Naive B cell (primary cell): ENCODE results near the gene COX10. TPM values are rescaled to one million over a fixed set of nuclear protein-coding genes. Genes with fewer than 3 reads are reported as not detected.
A peak's percentile ranks its signal among the peaks of the same experiment; 100 is the strongest.

Source experiments
- ATAC-seq, 2 donors: fragments of 150-1000 bp; cut with Tn5 transposase; 2 replicates each; pipeline ENCODE4 v1.10.0; 2021; ENCODE audit warnings: low read depth in 2 of 2, mild to moderate bottlenecking in 2 of 2, moderate library complexity in 2 of 2
- DNase-seq: peaks from one replicate; pipeline ENCODE4 v3.0.0; 2022
- H3K27ac Mint-ChIP-seq, 6 donors: one replicate each; pipeline ENCODE4 v1.8.0; 2020 to 2022; ENCODE audit warnings: mild to moderate bottlenecking in 6 of 6, mixed read lengths in 6 of 6, moderate library complexity in 5 of 6, inconsistent platforms in 2 of 6
- H3K27me3 Mint-ChIP-seq, 3 donors: one replicate each; pipeline ENCODE4 v1.8.0; 2021 to 2022; ENCODE audit warnings: mixed read lengths in 3 of 3, mild to moderate bottlenecking in 1 of 3
- H3K36me3 Mint-ChIP-seq, 2 donors: one replicate each; pipeline ENCODE4 v1.8.0; 2020 to 2022; ENCODE audit warnings: mixed read lengths in 2 of 2, inconsistent platforms in 1 of 2, mild to moderate bottlenecking in 1 of 2
- H3K4me1 Mint-ChIP-seq, 3 donors: one replicate each; pipeline ENCODE4 v1.8.0; 2020 to 2022; ENCODE audit warnings: mixed read lengths in 3 of 3, inconsistent platforms in 1 of 3, mild to moderate bottlenecking in 1 of 3, moderate library complexity in 1 of 3
- H3K4me3 Mint-ChIP-seq, 8 donors: one replicate each; pipeline ENCODE4 v1.8.0; 2020 to 2022; ENCODE audit warnings: mild to moderate bottlenecking in 8 of 8, mixed read lengths in 8 of 8, moderate library complexity in 8 of 8, inconsistent platforms in 2 of 8
- H3K9me3 Mint-ChIP-seq, 7 donors: one replicate each; pipeline ENCODE4 v1.8.0; 2020 to 2022; ENCODE audit warnings: mixed read lengths in 7 of 7, mild to moderate bottlenecking in 5 of 7, inconsistent platforms in 2 of 7, moderate library complexity in 1 of 7
- polyA plus RNA-seq, 6 donors: library from polyadenylated mRNA; unstranded; fragments of 300-500 nt; fragmentation: Illumina TruSeq; gene quantifications; one replicate each; pipeline ENCODE4 v1.2.3, GENCODE V29; 2021; ENCODE audit warnings: low read depth in 6 of 6

Gene COX10
- polyA plus RNA-seq, 6 donors from 2014 or later: 16.7 to 30.8 (median 20.8) TPM

GRCh38 chr17:14086189-14086588, 16.9 kb downstream of the COX10 start:
- H3K4me3 Mint-ChIP-seq: no peak overlapping the region
- DNase-seq (no peak), ATAC-seq (no peak)
- no peaks in the 10 kb centered on the region for H3K9me3 Mint-ChIP-seq
- H3K27me3 Mint-ChIP-seq: no peaks in the 10 kb centered on the region
- H3K36me3 Mint-ChIP-seq: peaks cover 15 to 18% of the 10 kb centered on the region in 2 donors
- H3K27ac Mint-ChIP-seq: no peak overlapping the region
- peaks cover 3 to 29% (median 11%) of the 10 kb centered on the region in 3 donors for H3K4me1 Mint-ChIP-seq

- ATAC-seq (no peak), DNase-seq (no peak)
- no peaks in the 10 kb centered on the region for H3K27me3 Mint-ChIP-seq
- no peak overlapping the region for H3K4me3 Mint-ChIP-seq
- no peaks in the 10 kb centered on the region for H3K9me3 Mint-ChIP-seq
- peak overlapping the region in 1 of 6 donors; percentile 53 for H3K27ac Mint-ChIP-seq
- H3K4me1 Mint-ChIP-seq: peaks cover 4 to 21% (median 6%) of the 10 kb centered on the region in 3 donors
- H3K36me3 Mint-ChIP-seq: peaks cover 7 to 9% of the 10 kb centered on the region in 2 donors
Measured at GRCh38 chr17:14089179-14089578, 19.9 kb downstream of the COX10 start.

DNA sequence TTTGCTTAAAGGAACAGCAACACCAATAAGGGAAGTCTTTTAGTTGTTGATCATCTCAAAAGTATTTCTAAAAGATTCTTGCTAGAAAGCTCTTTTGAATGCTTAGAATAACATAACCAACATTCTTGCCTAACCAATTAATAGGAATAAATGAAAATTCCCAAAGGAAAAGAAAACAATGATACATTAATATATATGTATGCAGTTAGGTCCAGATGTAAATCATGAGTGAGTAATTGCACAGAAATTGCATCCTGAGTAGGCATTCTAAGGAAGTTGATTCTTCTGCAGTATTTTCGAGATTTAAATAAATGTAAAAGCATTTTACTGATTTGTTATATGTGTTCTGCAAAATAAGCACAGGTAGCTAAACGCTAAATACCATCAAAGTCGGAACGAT, 22.1 kb downstream of the COX10 start:
- H3K4me1 Mint-ChIP-seq: peaks cover 3 to 28% (median 14%) of the 10 kb centered on the region in 3 donors
- ATAC-seq (no peak), DNase-seq (no peak)
- no peak overlapping the region for H3K27ac Mint-ChIP-seq
- no peak overlapping the region for H3K4me3 Mint-ChIP-seq
- no peaks in the 10 kb centered on the region for H3K9me3 Mint-ChIP-seq
- H3K27me3 Mint-ChIP-seq: no peaks in the 10 kb centered on the region
- H3K36me3 Mint-ChIP-seq: peaks cover 7 to 9% of the 10 kb centered on the region in 2 donors

DNA sequence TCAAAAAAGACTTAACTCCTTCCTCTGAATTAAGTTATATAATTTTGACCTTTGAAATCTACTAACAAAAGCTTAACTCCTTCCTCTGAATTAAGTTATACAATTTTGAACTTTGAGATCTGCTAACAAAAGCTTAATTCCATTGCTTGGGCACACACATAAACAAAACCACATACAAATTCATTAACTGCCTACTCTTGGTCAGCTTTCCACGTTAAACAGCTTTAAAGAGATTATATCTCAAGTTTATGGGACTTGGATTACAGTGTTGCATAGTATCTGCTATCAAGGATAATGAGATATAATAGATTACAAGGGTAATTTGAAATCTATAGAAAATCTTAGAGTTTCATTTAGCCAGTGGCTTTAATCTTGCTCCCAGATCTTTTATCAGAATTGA, 23.5 kb downstream of the COX10 start:
- H3K4me1 Mint-ChIP-seq: peaks cover 6 to 18% (median 14%) of the 10 kb centered on the region in 3 donors
- no peak overlapping the region for H3K27ac Mint-ChIP-seq

GRCh38 chr17:14094676-14095601, 25.6 kb downstream of the COX10 start:
- Mint-ChIP-seq H3K27ac (peak overlapping the region in 1 of 6 donors; percentile 81), H3K4me3 (no peak overlapping the region), H3K4me1 (peaks cover 6 to 11% (median 8%) of the 10 kb centered on the region in 3 donors), H3K27me3 (no peaks in the 10 kb centered on the region), H3K9me3 (no peaks in the 10 kb centered on the region), H3K36me3 (no peaks in the 10 kb centered on the region)
- no peak for ATAC-seq
- no peak for DNase-seq

More for the DNA sequence above, 23.5 kb downstream of the COX10 start:
- H3K27me3 Mint-ChIP-seq: no peaks in the 10 kb centered on the region
- no peak for DNase-seq
- no peaks in the 10 kb centered on the region for H3K36me3 Mint-ChIP-seq
- H3K9me3 Mint-ChIP-seq: no peaks in the 10 kb centered on the region
- ATAC-seq: no peak
- H3K4me3 Mint-ChIP-seq: no peak overlapping the region

DNA sequence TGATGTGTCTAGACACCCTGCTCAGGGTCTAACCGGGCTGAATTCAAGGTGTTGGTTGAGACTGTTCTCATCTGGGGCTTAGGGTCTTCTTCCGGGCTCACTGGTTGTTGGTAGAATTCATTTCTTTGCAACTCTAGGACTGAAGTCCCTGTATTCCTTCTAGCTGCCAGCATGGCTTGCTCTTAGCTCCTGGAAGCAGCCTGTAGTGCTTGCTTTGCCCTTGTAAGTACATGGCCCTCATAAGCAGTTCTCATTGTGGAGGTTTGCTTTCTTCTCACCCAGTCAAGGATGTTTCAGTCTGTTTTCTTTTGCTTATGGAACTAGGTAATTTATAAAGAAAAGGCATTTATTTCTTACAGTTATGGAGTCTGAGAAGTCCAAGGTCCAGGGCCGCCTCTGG, 26.3 kb downstream of the COX10 start:
- H3K4me1 Mint-ChIP-seq: peaks cover 6 to 10% (median 6%) of the 10 kb centered on the region in 3 donors
- H3K9me3 Mint-ChIP-seq: no peaks in the 10 kb centered on the region
- ATAC-seq: no peak
- no peaks in the 10 kb centered on the region for H3K36me3 Mint-ChIP-seq
- H3K4me3 Mint-ChIP-seq: no peak overlapping the region
- DNase-seq: no peak
- H3K27ac Mint-ChIP-seq: no peak overlapping the region
- no peaks in the 10 kb centered on the region for H3K27me3 Mint-ChIP-seq

DNA sequence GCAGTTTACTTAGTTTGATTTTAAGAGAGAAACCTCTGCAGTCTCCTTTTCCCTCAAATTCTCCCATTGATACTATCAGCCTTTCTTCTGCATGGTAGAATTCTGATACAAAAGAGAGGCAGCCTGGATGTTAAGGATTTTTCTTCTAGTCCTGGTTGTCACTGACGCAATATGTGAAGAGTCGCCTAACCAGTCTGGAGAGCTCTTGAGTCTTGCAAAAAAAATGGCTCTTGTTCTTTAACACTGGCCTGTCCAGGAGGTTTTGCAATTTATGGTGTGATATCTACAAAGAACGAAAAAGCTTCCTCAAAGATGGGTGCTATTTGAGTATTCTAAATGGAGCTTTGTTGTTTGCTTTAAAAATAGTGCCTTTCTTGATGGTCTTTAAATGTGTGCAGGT, 28.9 kb downstream of the COX10 start:
- no peak overlapping the region for H3K27ac Mint-ChIP-seq
- DNase-seq (no peak), ATAC-seq (no peak)
- H3K4me3 Mint-ChIP-seq: no peak overlapping the region
- H3K4me1 Mint-ChIP-seq: peaks cover 6 to 10% (median 6%) of the 10 kb centered on the region in 3 donors
- H3K36me3 Mint-ChIP-seq: peaks cover 0 to 4% of the 10 kb centered on the region in 2 donors
- no peaks in the 10 kb centered on the region for H3K27me3 Mint-ChIP-seq
- no peaks in the 10 kb centered on the region for H3K9me3 Mint-ChIP-seq

DNA sequence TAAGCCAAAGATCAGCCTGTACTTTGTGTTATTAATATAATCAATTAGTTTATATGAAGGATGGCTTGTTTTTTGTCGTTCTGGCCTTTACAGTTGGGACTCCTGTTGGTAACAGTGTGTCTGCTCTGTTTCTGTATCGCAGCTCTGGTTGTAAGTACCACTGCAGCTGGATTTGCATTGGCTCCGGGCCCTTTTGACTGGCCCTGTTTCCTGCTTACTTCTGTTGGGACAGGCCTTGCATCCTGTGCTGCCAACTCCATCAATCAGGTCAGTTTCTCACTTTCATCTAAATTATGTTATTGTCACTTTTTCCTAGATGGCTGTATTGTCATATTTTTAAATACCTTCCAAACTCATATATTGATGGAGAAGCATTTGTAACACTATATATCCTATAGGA, 32.7 kb downstream of the COX10 start:
- H3K27me3 Mint-ChIP-seq: no peaks in the 10 kb centered on the region
- no peak for ATAC-seq
- H3K27ac Mint-ChIP-seq: no peak overlapping the region

DNA sequence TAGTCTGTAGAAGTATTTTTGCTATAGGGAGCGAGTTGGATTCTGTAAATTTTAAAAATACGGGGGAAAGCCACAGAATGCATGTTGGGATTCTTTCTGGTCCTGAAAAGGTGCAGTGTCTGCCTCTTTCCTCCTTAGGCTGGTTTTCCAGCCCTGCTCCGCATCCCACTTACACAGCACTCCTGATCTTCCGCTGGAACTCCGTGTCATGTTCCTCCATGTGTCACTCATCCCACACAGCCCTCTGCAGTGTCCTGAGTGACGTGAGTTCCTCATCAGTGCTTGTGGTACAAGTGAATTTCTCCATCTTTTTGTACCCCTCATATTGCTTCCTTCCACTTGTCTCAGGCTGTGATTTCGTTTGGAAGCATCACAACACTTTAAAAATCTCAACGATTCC, 34.5 kb downstream of the COX10 start:
- H3K4me1 Mint-ChIP-seq: peaks cover 4 to 18% (median 14%) of the 10 kb centered on the region in 3 donors
- no peak overlapping the region for H3K4me3 Mint-ChIP-seq
- peaks cover 9 to 11% of the 10 kb centered on the region in 2 donors for H3K36me3 Mint-ChIP-seq
- H3K27me3 Mint-ChIP-seq: no peaks in the 10 kb centered on the region
- ATAC-seq (no peak), DNase-seq (no peak)
- H3K9me3 Mint-ChIP-seq: no peaks in the 10 kb centered on the region
- peak overlapping the region in 1 of 6 donors; percentile 15 for H3K27ac Mint-ChIP-seq

More for the DNA sequence above, 32.7 kb downstream of the COX10 start:
- no peak for DNase-seq
- no peak overlapping the region for H3K4me3 Mint-ChIP-seq
- no peaks in the 10 kb centered on the region for H3K9me3 Mint-ChIP-seq
- H3K4me1 Mint-ChIP-seq: peaks cover 0 to under 1% (median 0%) of the 10 kb centered on the region in 3 donors
- H3K36me3 Mint-ChIP-seq: peaks cover 0 to 4% of the 10 kb centered on the region in 2 donors

DNA sequence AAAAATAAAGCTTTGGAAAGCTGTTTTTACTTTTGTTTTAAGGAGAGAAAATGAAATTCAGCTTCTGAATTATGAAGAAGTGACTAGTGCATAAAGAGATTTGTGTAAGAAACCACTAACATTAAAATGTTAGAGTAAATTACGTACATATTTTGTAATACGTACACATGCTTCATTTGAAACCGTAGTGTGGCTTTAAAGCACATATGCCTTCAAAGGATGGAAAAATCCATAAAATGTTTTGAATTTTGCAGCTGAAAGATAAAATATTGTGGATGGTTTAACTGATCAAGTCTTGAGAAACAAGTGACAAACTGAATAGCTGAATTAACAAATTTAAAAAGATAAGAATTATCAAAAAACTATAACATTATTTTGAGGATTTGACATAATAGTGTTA, 35.4 kb downstream of the COX10 start:
- ATAC-seq (no peak), DNase-seq (no peak)
- peaks cover 4 to 18% (median 14%) of the 10 kb centered on the region in 3 donors for H3K4me1 Mint-ChIP-seq
- no peak overlapping the region for H3K27ac Mint-ChIP-seq
- peaks cover 9 to 11% of the 10 kb centered on the region in 2 donors for H3K36me3 Mint-ChIP-seq
- H3K27me3 Mint-ChIP-seq: no peaks in the 10 kb centered on the region
- H3K4me3 Mint-ChIP-seq: no peak overlapping the region
- no peaks in the 10 kb centered on the region for H3K9me3 Mint-ChIP-seq

DNA sequence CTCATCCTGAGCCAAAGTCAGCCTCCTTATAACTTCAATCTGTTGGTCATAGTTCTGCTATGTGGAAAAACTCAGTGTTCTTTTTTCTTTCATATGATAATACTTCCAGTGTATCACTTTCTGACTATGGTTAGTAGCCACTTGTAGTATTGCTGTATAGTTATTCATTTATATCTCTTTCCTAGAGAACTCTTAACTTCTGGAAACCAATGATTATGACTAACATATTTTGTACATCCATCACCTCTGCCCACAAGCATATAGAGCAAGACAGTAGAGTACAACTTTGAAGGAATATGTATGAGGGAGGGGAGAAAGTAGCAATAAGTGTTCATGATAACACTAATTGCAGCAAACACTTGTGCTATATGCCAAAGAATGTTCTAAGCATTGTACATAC, 38.6 kb downstream of the COX10 start:
- Mint-ChIP-seq H3K4me1 (peaks cover 4 to 26% (median 18%) of the 10 kb centered on the region in 3 donors), H3K9me3 (no peaks in the 10 kb centered on the region), H3K27me3 (no peaks in the 10 kb centered on the region), H3K27ac (no peak overlapping the region), H3K36me3 (peaks cover 7 to 9% of the 10 kb centered on the region in 2 donors), H3K4me3 (no peak overlapping the region)
- no peak for ATAC-seq
- no peak for DNase-seq

GRCh38 chr17:14112407-14112806, 43.1 kb downstream of the COX10 start:
- H3K4me1 Mint-ChIP-seq: peaks cover 3 to 28% (median 19%) of the 10 kb centered on the region in 3 donors
- ATAC-seq (no peak), DNase-seq (no peak)
- no peaks in the 10 kb centered on the region for H3K27me3 Mint-ChIP-seq
- H3K36me3 Mint-ChIP-seq: peaks cover 9 to 15% of the 10 kb centered on the region in 2 donors
- H3K4me3 Mint-ChIP-seq: no peak overlapping the region
- H3K27ac Mint-ChIP-seq: peak overlapping the region in 1 of 6 donors; percentile 3
- peaks cover 0 to 8% (median 3%) of the 10 kb centered on the region in 7 donors for H3K9me3 Mint-ChIP-seq

GRCh38 chr17:14113137-14113536, 43.8 kb downstream of the COX10 start:
- peaks cover 4 to 9% of the 10 kb centered on the region in 2 donors for H3K36me3 Mint-ChIP-seq
- H3K27me3 Mint-ChIP-seq: no peaks in the 10 kb centered on the region
- no peak for DNase-seq
- peaks cover 0 to 8% (median 3%) of the 10 kb centered on the region in 7 donors for H3K9me3 Mint-ChIP-seq
- H3K4me3 Mint-ChIP-seq: no peak overlapping the region
- peaks cover 0 to 21% (median 12%) of the 10 kb centered on the region in 3 donors for H3K4me1 Mint-ChIP-seq
- ATAC-seq: no peak
- H3K27ac Mint-ChIP-seq: no peak overlapping the region
